HuH-7.5 (cell line): ENCODE data around the gene KCMF1.

Experiments
- DNase-seq: peaks from one replicate; pipeline ENCODE4 v3.0.0; 2011; ENCODE audit warnings: low spot score

The KCMF1 gene

GRCh38 chr2:85087541-85087940 lies 116.6 kb downstream of the KCMF1 start:
- DNase-seq, result no peak

DNA sequence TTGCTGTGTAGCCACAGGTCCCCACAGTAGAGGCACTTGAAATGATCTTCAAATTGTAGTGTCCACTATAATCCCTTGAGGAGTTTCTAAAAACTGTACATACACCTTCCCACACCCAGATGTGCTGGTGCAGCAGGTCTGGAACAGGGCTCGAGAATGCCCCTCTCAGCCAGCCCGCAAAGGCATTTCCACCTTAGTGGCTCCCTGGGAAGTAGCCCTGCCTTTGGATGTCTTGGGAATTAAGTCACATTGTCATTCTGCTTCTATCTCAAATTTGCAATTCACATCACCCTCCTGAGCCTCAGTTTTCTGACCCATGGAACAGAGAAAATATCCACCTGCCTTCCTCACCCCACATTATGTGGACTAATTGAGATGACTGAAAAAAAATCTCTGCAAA lies 118.0 kb downstream of the KCMF1 start:
- DNase-seq, result no peak

- DNase-seq, result no peak
Measured at GRCh38 chr2:85089585-85089984, 118.6 kb downstream of the KCMF1 start.

- DNase-seq, result no peak
Measured at GRCh38 chr2:85091838-85092237, 120.9 kb downstream of the KCMF1 start.

DNA sequence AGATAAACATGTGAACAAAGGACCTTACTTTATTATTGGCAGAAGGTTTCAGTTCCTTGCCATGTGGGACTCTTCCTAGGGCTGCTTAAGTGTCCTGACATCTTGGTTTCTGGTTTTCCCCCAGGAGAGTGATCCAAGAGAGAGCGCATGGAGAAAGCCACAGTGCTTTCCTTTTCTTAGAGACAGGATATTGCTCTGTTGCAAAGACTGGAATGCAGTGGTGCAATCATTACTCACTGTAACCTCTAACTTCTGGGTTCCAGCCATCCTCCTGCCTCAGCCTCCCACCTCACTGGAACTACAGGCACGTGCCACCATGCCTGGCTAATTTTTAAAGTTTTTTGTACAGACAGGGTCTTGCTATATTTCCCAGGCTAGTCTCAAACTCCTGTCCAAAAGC lies 124.1 kb downstream of the KCMF1 start:
- DNase-seq, result no peak

- DNase-seq, result no peak
Measured at GRCh38 chr2:85096616-85097015, 125.7 kb downstream of the KCMF1 start.

GRCh38 chr2:85104228-85104627 lies 133.3 kb downstream of the KCMF1 start:
- DNase-seq, result no peak

GRCh38 chr2:85106489-85107180 lies 135.7 kb downstream of the KCMF1 start:
- DNase-seq, result no peak
